ENCODE measurements around the gene PIGL.

The PIGL gene

GRCh38 chr17:16319969-16320368, 103.0 kb downstream of the PIGL start:
- no peak for TF ChIP-seq ZFX (IDR thresholded peaks at IDR 0.05; ENCODE audit: borderline replicate concordance)
- no peak for TF ChIP-seq CTCF (IDR thresholded peaks at IDR 0.05)
- H3K27ac ChIP-seq: no peak overlapping the region

GRCh38 chr17:16322636-16323035, 105.6 kb downstream of the PIGL start:
- H3K27ac ChIP-seq: no peak overlapping the region
- TF ChIP-seq CTCF (IDR thresholded peaks at IDR 0.05) (no peak), ZFX (IDR thresholded peaks at IDR 0.05; ENCODE audit: borderline replicate concordance) (no peak)

- TF ChIP-seq ZFX (IDR thresholded peaks at IDR 0.05; ENCODE audit: borderline replicate concordance): no peak
- no peak for TF ChIP-seq CTCF (IDR thresholded peaks at IDR 0.05)
- H3K27ac ChIP-seq: no peak overlapping the region
Observed at GRCh38 chr17:16325964-16326363, 109.0 kb downstream of the PIGL start.

GRCh38 chr17:16327018-16327417, 110.0 kb downstream of the PIGL start:
- no peak overlapping the region for H3K27ac ChIP-seq
- TF ChIP-seq CTCF (IDR thresholded peaks at IDR 0.05) (no peak), ZFX (IDR thresholded peaks at IDR 0.05; ENCODE audit: borderline replicate concordance) (no peak)

- no peak overlapping the region for H3K27ac ChIP-seq
- TF ChIP-seq CTCF (IDR thresholded peaks at IDR 0.05): no peak
- no peak for TF ChIP-seq ZFX (IDR thresholded peaks at IDR 0.05; ENCODE audit: borderline replicate concordance)
Observed at GRCh38 chr17:16328997-16329396, 112.0 kb downstream of the PIGL start.

- no peak overlapping the region for H3K27ac ChIP-seq
Observed at GRCh38 chr17:16329519-16330271, 112.7 kb downstream of the PIGL start.

More at GRCh38 chr17:16329519-16330271, 112.7 kb downstream of the PIGL start:
- TF ChIP-seq ZFX (IDR thresholded peaks at IDR 0.05; ENCODE audit: borderline replicate concordance) (no peak), CTCF (IDR thresholded peaks at IDR 0.05) (no peak)
